Psoas muscle (tissue), 8 donors: ENCODE measurements around the gene HOXC6. TPM values are rescaled to one million over a fixed set of nuclear protein-coding genes. Genes with fewer than 3 reads are reported as not detected.
A peak's percentile ranks its signal among the peaks of the same experiment; 100 is the strongest.

Experiments used
- ATAC-seq, 4 donors: fragments of 200-7000 bp; cut with Tn5 transposase; one replicate each; pipeline ENCODE4 v1.9.1; 2020; ENCODE audit warnings: moderate library complexity in 3 of 4, mild to moderate bottlenecking in 2 of 4
- DNase-seq, 2 donors: peaks; one replicate each; pipeline ENCODE4 v3.0.0-alpha.2; 2020
- H3K27ac ChIP-seq: fragments of 200-600 bp; one replicate; pipeline ENCODE4 v1.8.0; 2022
- H3K27me3 ChIP-seq, 3 donors: fragments of 200-600 bp in 1 of 3; one replicate each; pipeline versions ENCODE4 v1.6.1 to v1.8.0; 2013 to 2022; ENCODE audit warnings: low read length in 2 of 3, mild to moderate bottlenecking in 2 of 3, moderate library complexity in 1 of 3; ENCODE audit not compliant: insufficient read depth in 3 of 3
- H3K36me3 ChIP-seq, 2 donors: fragments of 200-600 bp in 1 of 2; one replicate each; pipeline versions ENCODE4 v1.6.1 to v1.8.0; 2013 to 2022; ENCODE audit warnings: low read depth in 1 of 2, mild to moderate bottlenecking in 1 of 2, moderate library complexity in 1 of 2; ENCODE audit not compliant: insufficient read depth in 1 of 2
- H3K4me1 ChIP-seq: fragments of 200-600 bp; one replicate; pipeline ENCODE4 v1.8.0; 2022
- H3K4me3 ChIP-seq: fragments of 200-600 bp; one replicate; pipeline ENCODE4 v1.8.0; 2022; ENCODE audit warnings: mild to moderate bottlenecking
- H3K9me3 ChIP-seq: fragments of 200-600 bp; one replicate; pipeline ENCODE4 v1.8.0; 2022
- CTCF ChIP-seq: fragments of 200-600 bp; IDR thresholded peaks from one replicate; pipeline ENCODE4 v1.8.0; 2022; ENCODE audit warnings: antibody characterized with exemption
- WGBS, 3 donors: extraction: QIAGEN DNeasy Blood & Tissue Kit; methylation state at CpG; one replicate each; pipeline versions ENCODE4 v1.1.6 to v1.1.7; 2013; 5-methylcytosine and 5-hydroxymethylcytosine counted together
- intact Hi-C, 2 donors: fragments of 100-400 bp; cut with DNase I; formaldehyde crosslinking; loops; one replicate each; pipeline versions ENCODE4 v1.11.0 to v1.14.2; 2022
- polyA plus RNA-seq, 3 donors: library from polyadenylated mRNA; stranded (reverse); fragments of 200-250 nt; gene quantifications; one replicate each; pipeline ENCODE4 v1.2.3, GENCODE V29; 2013
- total RNA-seq, 4 donors: library from RNA; stranded (reverse); fragmentation: NEBNext Ultra II Directional in 2 of 4; extraction: Animal tissue kit (Norgen Biotek cat#: 25700) in 2 of 4; gene quantifications; one replicate each; pipeline versions ENCODE4 v1.2.1 to v1.2.4, GENCODE V29; 2021 to 2023
- donor health status: healthy with polysubstance abuse.
- donor health status: DM: no; HTN: no; CAD: no; lungs with moderate emphysema.
- donor health status: Bipolar disorder and iron deficiency.
- donor health status: healthy.
- donor health status: DM: yes; HTN: yes; CAD: no.
- donor health status: DM: no; HTN: no; CAD: no.
- donor health status: DM: no; HTN: no; CAD: no.
- donor health status: DM: yes; HTN: yes; CAD: no.

The HOXC6 gene
- total and polyA plus RNA-seq, 7 donors: 2.2 to 23.6 (median 7.6) TPM

GRCh38 chr12:54032627-54033100, 4.4 kb downstream of the HOXC6 start, which contains the start of gene HOXC5:
TSS of gene HOXC5 (plus strand) at chr12:54033050. CDS start at chr12:54033123, 73 bp downstream.
- peaks cover 13% of the 10 kb centered on the region for H3K4me1 ChIP-seq
- peak; percentile 92 for TF ChIP-seq CTCF
- DNase-seq: peak; percentile 76 to 82
- ATAC-seq: peak; percentile 51 to 66 (median 59)
- H3K9me3 ChIP-seq: no peaks in the 10 kb centered on the region
- H3K27ac ChIP-seq: peak within 1 kb of the TSS; percentile 24
- H3K4me3 ChIP-seq: peak within 1 kb of the TSS; percentile 62
- H3K36me3 ChIP-seq: no peaks in the 10 kb centered on the region
- peaks cover 0 to 4% (median 0%) of the 10 kb centered on the region in 3 donors for H3K27me3 ChIP-seq
- 5 to 8% (median 6%) methylated on average over 12 of the region's 12 CpGs for WGBS, 3 donors
- intact Hi-C loops: loop anchor here (1.0 to 10.0 kb wide), 3 partner anchors 102 to 170 kb away; no protein-coding TSS in a partner anchor

GRCh38 chr12:54033106-54033979, 5.1 kb downstream of the HOXC6 start:
- intact Hi-C loops: loop anchor here (2.0 to 10.0 kb wide), 2 partner anchors 101 to 169 kb away; no protein-coding TSS in a partner anchor
- peak; percentile 18 to 40 (median 30) for ATAC-seq
- Histone ChIP-seq H3K27me3 (peaks cover 0 to 4% (median 0%) of the 10 kb centered on the region in 3 donors), H3K4me3 (peak overlapping the region; percentile 62), H3K9me3 (no peaks in the 10 kb centered on the region), H3K36me3 (no peaks in the 10 kb centered on the region), H3K27ac (no peak overlapping the region), H3K4me1 (peaks cover 10% of the 10 kb centered on the region)
- peak; percentile 57 to 68 for DNase-seq
- WGBS, 3 donors: 30 to 40% (median 35%) methylated on average over 51 to 61 of the region's 61 CpGs
- TF ChIP-seq CTCF: no peak

GRCh38 chr12:54033980-54034784, 5.9 kb downstream of the HOXC6 start:
- no peaks in the 10 kb centered on the region for H3K36me3 ChIP-seq
- intact Hi-C loops: loop anchor here (2.0 to 10.0 kb wide), 2 partner anchors 101 to 169 kb away; no protein-coding TSS in a partner anchor
- H3K27me3 ChIP-seq: peaks cover 0 to 4% (median 0%) of the 10 kb centered on the region in 3 donors
- WGBS, 3 donors: 55 to 58% (median 58%) methylated on average over 50 to 57 of the region's 57 CpGs
- H3K9me3 ChIP-seq: no peaks in the 10 kb centered on the region
- peak overlapping the region; percentile 62 for H3K4me3 ChIP-seq
- no peak overlapping the region for H3K27ac ChIP-seq
- ATAC-seq (peak in 1 of 4 donors; percentile 9), DNase-seq (peak in 1 of 2 donors; percentile 48)
- peaks cover 10% of the 10 kb centered on the region for H3K4me1 ChIP-seq
- TF ChIP-seq CTCF: no peak

- WGBS, 3 donors: 71 to 81% (median 79%) methylated on average over 22 of the region's 22 CpGs
These were observed 6.6 kb downstream of the HOXC6 start for GRCh38 chr12:54034785-54035310.

More at GRCh38 chr12:54034785-54035310, 6.6 kb downstream of the HOXC6 start:
- intact Hi-C loops: loop anchor here in 1 of 2 donors (10.0 kb wide), 1 partner anchor 100 kb away; no protein-coding TSS in a partner anchor
- Histone ChIP-seq H3K4me1 (peaks cover 6% of the 10 kb centered on the region), H3K27me3 (peaks cover 0 to 4% (median 0%) of the 10 kb centered on the region in 3 donors), H3K36me3 (no peaks in the 10 kb centered on the region), H3K4me3 (no peak overlapping the region), H3K27ac (no peak overlapping the region), H3K9me3 (no peaks in the 10 kb centered on the region)
- TF ChIP-seq CTCF: no peak
- DNase-seq (no peak), ATAC-seq (no peak)
